T follicular helper cell (primary cell): ENCODE results near the gene ZNF804B.

ENCODE experiments used
- DNase-seq: peaks from one replicate; pipeline ENCODE4 v3.0.0-alpha.2; 2020; ENCODE audit warnings: low read depth

The ZNF804B gene

GRCh38 chr7:89265631-89266030 lies 506.1 kb downstream of the ZNF804B start:
- DNase-seq: no peak

- DNase-seq: no peak
Observed at GRCh38 chr7:89283302-89283701, 523.8 kb downstream of the ZNF804B start.

GRCh38 chr7:89308535-89308934 lies 549.0 kb downstream of the ZNF804B start:
- no peak for DNase-seq

- DNase-seq: no peak
Observed at GRCh38 chr7:89311886-89312285, 552.4 kb downstream of the ZNF804B start.

- DNase-seq: no peak
Observed at GRCh38 chr7:89312551-89312950, 553.1 kb downstream of the ZNF804B start.

- DNase-seq: no peak
Observed at GRCh38 chr7:89316584-89317251, 557.2 kb downstream of the ZNF804B start.

GRCh38 chr7:89332026-89332425 lies 572.5 kb downstream of the ZNF804B start:
- no peak for DNase-seq

GRCh38 chr7:89334797-89335196 lies 575.3 kb downstream of the ZNF804B start:
- DNase-seq: no peak

- no peak for DNase-seq
Observed at GRCh38 chr7:89335490-89335889, 576.0 kb downstream of the ZNF804B start.

- no peak for DNase-seq
Observed at GRCh38 chr7:89336121-89336520, 576.6 kb downstream of the ZNF804B start.

GRCh38 chr7:89339748-89340147 lies 580.2 kb downstream of the ZNF804B start:
- no peak for DNase-seq

GRCh38 chr7:89357121-89357520 lies 597.6 kb downstream of the ZNF804B start:
- no peak for DNase-seq

GRCh38 chr7:89377219-89377618 lies 617.7 kb downstream of the ZNF804B start:
- no peak for DNase-seq

GRCh38 chr7:89385411-89385810 lies 625.9 kb downstream of the ZNF804B start:
- no peak for DNase-seq
